Activated CD8-positive, alpha-beta memory T cell treated with anti-CD3 and anti-CD28 coated beads, Interleukin-2, amount 50 U/mL, for 4 hours (primary cell): ENCODE measurements around the gene MYZAP.

Source experiments
- DNase-seq: peaks from one replicate; pipeline ENCODE4 v3.0.0-alpha.2; 2020

The MYZAP gene

GRCh38 chr15:57631386-57632110 is 39.8 kb downstream of the MYZAP start:
- no peak for DNase-seq

- no peak for DNase-seq
These were observed 42.6 kb downstream of the MYZAP start for GRCh38 chr15:57634290-57634689.

GRCh38 chr15:57635300-57635909 is 43.7 kb downstream of the MYZAP start:
- DNase-seq, result no peak

GRCh38 chr15:57637846-57638245 is 46.1 kb downstream of the MYZAP start:
- no peak for DNase-seq

- DNase-seq, result no peak
These were observed 47.6 kb downstream of the MYZAP start for GRCh38 chr15:57639306-57639705.

- DNase-seq, result no peak
These were observed 49.4 kb downstream of the MYZAP start for GRCh38 chr15:57640930-57641682.

GRCh38 chr15:57643826-57644225 is 52.1 kb downstream of the MYZAP start:
- DNase-seq, result no peak

- DNase-seq, result no peak
These were observed 54.4 kb downstream of the MYZAP start for GRCh38 chr15:57646087-57646486.

GRCh38 chr15:57647071-57647790 is 55.5 kb downstream of the MYZAP start:
- DNase-seq, result no peak

GRCh38 chr15:57647791-57648130 is 56.1 kb downstream of the MYZAP start:
- no peak for DNase-seq

- DNase-seq, result no peak
These were observed 57.4 kb downstream of the MYZAP start for GRCh38 chr15:57649138-57649537.

GRCh38 chr15:57651445-57651844 is 59.7 kb downstream of the MYZAP start:
- no peak for DNase-seq

- DNase-seq, result no peak
These were observed 60.8 kb downstream of the MYZAP start for GRCh38 chr15:57652481-57652880.

- no peak for DNase-seq
These were observed 62.6 kb downstream of the MYZAP start for GRCh38 chr15:57654153-57654852.

GRCh38 chr15:57655053-57655452 is 63.3 kb downstream of the MYZAP start:
- DNase-seq, result no peak

- DNase-seq, result no peak
These were observed 64.1 kb downstream of the MYZAP start for GRCh38 chr15:57655809-57656208.

- no peak for DNase-seq
These were observed 64.7 kb downstream of the MYZAP start for GRCh38 chr15:57656434-57656833.

GRCh38 chr15:57657619-57658018 is 65.9 kb downstream of the MYZAP start:
- no peak for DNase-seq

- DNase-seq, result no peak
These were observed 70.5 kb downstream of the MYZAP start for GRCh38 chr15:57662091-57662744.

- no peak for DNase-seq
These were observed 71.1 kb downstream of the MYZAP start for GRCh38 chr15:57662802-57663201.

- no peak for DNase-seq
These were observed 71.6 kb downstream of the MYZAP start for GRCh38 chr15:57663262-57663661.

- no peak for DNase-seq
These were observed 73.5 kb downstream of the MYZAP start for GRCh38 chr15:57665194-57665593.
